ENCODE measurements around the gene ERN1. TPM values are rescaled to one million over a fixed set of nuclear protein-coding genes. Genes with fewer than 3 reads are reported as not detected.

ERN1 gene
- total and polyA plus RNA-seq, 3 donors from 2014 or later = 7.0 to 13.0 (median 12.8) TPM

GRCh38 chr17:64153565-64154312, 23.8 kb upstream of the ERN1 start:
- no peak overlapping the region for H3K4me3 ChIP-seq
- 82 to 95% methylated on average over 3 of the region's 3 CpGs for WGBS, 2 donors
- DNase-seq = no peak
- no peak for TF ChIP-seq POLR2A (IDR thresholded peaks at IDR 0.05)
- H3K36me3 ChIP-seq (ENCODE audit: low read depth, missing control alignments) = no peaks in the 10 kb centered on the region
- no peaks in the 10 kb centered on the region for H3K9me3 ChIP-seq
- H3K27ac ChIP-seq = no peak overlapping the region
- peaks cover 18% of the 10 kb centered on the region for H3K4me1 ChIP-seq
- no peaks in the 10 kb centered on the region for H3K27me3 ChIP-seq
- intact Hi-C loops (cut with DNase I; ENCODE audit: low total_unique reads) = no loop called here

- no peaks in the 10 kb centered on the region for H3K36me3 ChIP-seq (ENCODE audit: low read depth, missing control alignments)
- intact Hi-C loops (cut with DNase I; ENCODE audit: low total_unique reads) = no loop called here
- no peaks in the 10 kb centered on the region for H3K27me3 ChIP-seq
- H3K27ac ChIP-seq = peak overlapping the region in 1 of 2 donors; percentile 46
- no peak for DNase-seq
- no peak for TF ChIP-seq CTCF (IDR thresholded peaks at IDR 0.05)
- TF ChIP-seq POLR2A (IDR thresholded peaks at IDR 0.05) = no peak
- H3K4me1 ChIP-seq = peaks cover 23% of the 10 kb centered on the region
- H3K9me3 ChIP-seq = no peaks in the 10 kb centered on the region
- WGBS, 2 donors = 51 to 52% methylated on average over 7 of the region's 7 CpGs
- no peak overlapping the region for H3K4me3 ChIP-seq
Measured at GRCh38 chr17:64152428-64153125, 22.6 kb upstream of the ERN1 start.

GRCh38 chr17:64151016-64151368, 21.0 kb upstream of the ERN1 start:
- no peak overlapping the region for H3K4me3 ChIP-seq
- no peaks in the 10 kb centered on the region for H3K27me3 ChIP-seq
- intact Hi-C loops (cut with DNase I; ENCODE audit: low total_unique reads) = no loop called here
- no peak for TF ChIP-seq CTCF (IDR thresholded peaks at IDR 0.05)
- no peak for TF ChIP-seq POLR2A (IDR thresholded peaks at IDR 0.05)
- no peaks in the 10 kb centered on the region for H3K9me3 ChIP-seq
- peaks cover 25% of the 10 kb centered on the region for H3K4me1 ChIP-seq
- H3K36me3 ChIP-seq (ENCODE audit: low read depth, missing control alignments) = no peaks in the 10 kb centered on the region
- WGBS, 2 donors = 93 to 96% methylated on average over 1 of the region's 1 CpG
- DNase-seq = no peak
- H3K27ac ChIP-seq = no peak overlapping the region

GRCh38 chr17:64150237-64151015, 20.5 kb upstream of the ERN1 start:
- 91 to 92% methylated on average over 5 of the region's 5 CpGs for WGBS, 2 donors
- no peak for DNase-seq
- Histone ChIP-seq H3K4me3 (no peak overlapping the region), H3K4me1 (peaks cover 20% of the 10 kb centered on the region), H3K27me3 (no peaks in the 10 kb centered on the region), H3K9me3 (no peaks in the 10 kb centered on the region), H3K27ac (no peak overlapping the region), H3K36me3 (ENCODE audit: low read depth, missing control alignments) (no peaks in the 10 kb centered on the region)
- TF ChIP-seq CTCF (IDR thresholded peaks at IDR 0.05) (no peak), POLR2A (IDR thresholded peaks at IDR 0.05) (no peak)
- intact Hi-C loops (cut with DNase I; ENCODE audit: low total_unique reads) = no loop called here

GRCh38 chr17:64149196-64149595, 19.3 kb upstream of the ERN1 start:
- H3K27ac ChIP-seq = no peak overlapping the region
- no peaks in the 10 kb centered on the region for H3K27me3 ChIP-seq
- 95 to 97% methylated on average over 6 of the region's 6 CpGs for WGBS, 2 donors
- peaks cover 22% of the 10 kb centered on the region for H3K4me1 ChIP-seq
- no peaks in the 10 kb centered on the region for H3K9me3 ChIP-seq
- DNase-seq = no peak
- no peak overlapping the region for H3K4me3 ChIP-seq
- H3K36me3 ChIP-seq (ENCODE audit: low read depth, missing control alignments) = no peaks in the 10 kb centered on the region
- no peak for TF ChIP-seq POLR2A (IDR thresholded peaks at IDR 0.05)
- TF ChIP-seq CTCF (IDR thresholded peaks at IDR 0.05) = no peak
- intact Hi-C loops (cut with DNase I; ENCODE audit: low total_unique reads) = no loop called here
